AG04450 (cell line): ENCODE data around the gene TRABD. TPM values are rescaled to one million over a fixed set of nuclear protein-coding genes. Genes with fewer than 3 reads are reported as not detected.

Experiments used
- CTCF ChIA-PET: fragments of 300-600, 350-600 bp; formaldehyde crosslinking; extraction: SDS; loops from one replicate; lab custom pipeline; 2022; ENCODE audit warnings: antibody characterized with exemption, inconsistent platforms; lab: Charles Lee
- POLR2A ChIA-PET: fragments of 350-600 bp; formaldehyde crosslinking; extraction: SDS; loops from one replicate; lab custom pipeline; 2021; ENCODE audit warnings: antibody characterized with exemption, inconsistent platforms; lab: Yijun Ruan, JAX
- DNase-seq: peaks from one replicate; pipeline ENCODE4 v3.0.0-alpha.2; 2011; ENCODE audit warnings: low read depth, low spot score
- H3K27ac ChIP-seq: one replicate; pipeline ENCODE4 v1.5.1; 2012; ENCODE audit warnings: low read depth, low read length, control low read depth
- H3K27me3 ChIP-seq: one replicate; pipeline ENCODE4 v1.6.0; 2012; ENCODE audit warnings: low read length; ENCODE audit not compliant: control insufficient read depth, insufficient read depth
- H3K4me3 ChIP-seq: 2 replicates; pipeline ENCODE4 v1.5.1; 2011; ENCODE audit warnings: mild to moderate bottlenecking, low read depth, low read length, control low read depth
- H3K9me3 ChIP-seq: 2 replicates; pipeline ENCODE4 v1.5.1; 2012; ENCODE audit warnings: low read length; ENCODE audit not compliant: control insufficient read depth, insufficient read depth
- polyA plus RNA-seq: library from polyadenylated mRNA; depleted of rRNA; stranded (reverse); fragments of >200 nt; gene quantifications from 2 replicates; pipeline ENCODE4 v1.2.3, GENCODE V29; 2011
- TF ChIP-seq, protein P1 (sequence below): IDR thresholded peaks from 2 replicates; pipeline ENCODE4 v1.5.1; 2011; ENCODE audit warnings: low read depth, low read length, control low read depth, inconsistent platforms

The TRABD gene
- polyA plus RNA-seq, 1 experiment: 8.7 TPM

- TF ChIP-seq, protein P1, sequence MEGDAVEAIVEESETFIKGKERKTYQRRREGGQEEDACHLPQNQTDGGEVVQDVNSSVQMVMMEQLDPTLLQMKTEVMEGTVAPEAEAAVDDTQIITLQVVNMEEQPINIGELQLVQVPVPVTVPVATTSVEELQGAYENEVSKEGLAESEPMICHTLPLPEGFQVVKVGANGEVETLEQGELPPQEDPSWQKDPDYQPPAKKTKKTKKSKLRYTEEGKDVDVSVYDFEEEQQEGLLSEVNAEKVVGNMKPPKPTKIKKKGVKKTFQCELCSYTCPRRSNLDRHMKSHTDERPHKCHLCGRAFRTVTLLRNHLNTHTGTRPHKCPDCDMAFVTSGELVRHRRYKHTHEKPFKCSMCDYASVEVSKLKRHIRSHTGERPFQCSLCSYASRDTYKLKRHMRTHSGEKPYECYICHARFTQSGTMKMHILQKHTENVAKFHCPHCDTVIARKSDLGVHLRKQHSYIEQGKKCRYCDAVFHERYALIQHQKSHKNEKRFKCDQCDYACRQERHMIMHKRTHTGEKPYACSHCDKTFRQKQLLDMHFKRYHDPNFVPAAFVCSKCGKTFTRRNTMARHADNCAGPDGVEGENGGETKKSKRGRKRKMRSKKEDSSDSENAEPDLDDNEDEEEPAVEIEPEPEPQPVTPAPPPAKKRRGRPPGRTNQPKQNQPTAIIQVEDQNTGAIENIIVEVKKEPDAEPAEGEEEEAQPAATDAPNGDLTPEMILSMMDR: no peak
- Histone ChIP-seq H3K9me3 (no peaks in the 10 kb centered on the region; the same call in 1 of the 2 replicates), H3K27me3 (no peaks in the 10 kb centered on the region), H3K27ac (no peak overlapping the region), H3K4me3 (no peak overlapping the region)
- DNase-seq: no peak
- CTCF ChIA-PET: no interaction called here
- POLR2A ChIA-PET: no interaction called here
These were observed 12.9 kb downstream of the TRABD start for GRCh38 chr22:50198624-50199017.

DNA sequence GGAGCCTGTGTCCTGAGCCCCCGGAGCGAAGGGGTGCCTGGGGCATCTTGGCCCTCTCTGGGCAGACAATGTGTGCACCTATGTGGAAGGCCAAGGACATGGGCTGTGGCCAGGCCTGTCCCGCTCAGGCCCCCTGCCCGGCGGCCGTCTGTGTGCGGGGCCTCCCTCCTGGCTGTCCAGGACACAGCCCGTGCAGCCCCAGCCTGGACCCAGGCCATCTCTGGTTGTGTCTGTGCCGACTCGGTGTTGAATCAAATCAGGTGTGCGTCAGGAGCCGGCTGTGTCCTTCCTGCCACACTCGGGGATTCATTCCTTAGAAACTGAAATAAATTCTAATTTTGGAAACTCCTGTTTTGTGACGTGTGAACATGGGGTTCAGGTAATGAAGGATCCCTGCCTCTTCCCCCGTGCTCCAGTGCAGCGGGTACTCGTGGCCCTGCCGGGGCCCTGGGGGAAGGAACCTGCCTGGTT is 13.6 kb downstream of the TRABD start:
- TF ChIP-seq, protein P1: no peak
- H3K27me3 ChIP-seq: no peaks in the 10 kb centered on the region
- DNase-seq: no peak
- CTCF ChIA-PET: no interaction called here
- H3K4me3 ChIP-seq: no peak overlapping the region
- no peaks in the 10 kb centered on the region; the same call in 1 of the 2 replicates for H3K9me3 ChIP-seq
- POLR2A ChIA-PET: no interaction called here
- no peak overlapping the region for H3K27ac ChIP-seq

DNA sequence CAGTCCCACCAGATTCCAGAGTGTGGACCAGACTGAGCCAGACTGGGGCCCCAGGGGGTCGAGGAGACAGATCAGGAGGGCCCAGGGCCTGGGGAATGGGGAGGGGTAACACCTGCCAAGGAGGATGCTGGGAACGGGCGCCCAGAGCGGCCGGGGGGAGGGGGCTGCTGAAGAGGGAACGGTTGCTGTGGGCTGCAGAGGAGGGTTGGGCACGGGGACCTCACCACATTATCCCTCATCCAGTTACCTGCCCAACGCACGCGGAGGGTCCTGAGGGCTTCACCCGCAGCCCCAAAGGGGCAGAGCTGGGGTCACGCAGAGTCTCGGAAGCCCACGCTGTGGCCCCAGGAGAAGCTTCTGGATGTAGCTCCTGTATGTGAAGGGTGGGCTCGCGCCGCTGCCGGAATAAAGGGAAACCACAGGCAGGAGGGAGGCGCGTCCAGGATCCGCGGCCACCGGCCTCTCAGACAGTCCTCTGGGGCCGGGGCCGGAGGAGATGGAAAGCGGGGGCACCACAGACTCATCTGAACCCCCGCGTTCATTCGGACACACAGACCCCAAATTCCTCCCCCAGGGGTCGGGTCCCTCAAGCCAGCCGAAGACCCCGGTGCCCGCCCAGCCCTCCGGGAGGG is 14.2 kb downstream of the TRABD start:
- Histone ChIP-seq H3K27me3 (no peaks in the 10 kb centered on the region), H3K27ac (no peak overlapping the region), H3K4me3 (peak overlapping the region; percentile 66), H3K9me3 (no peaks in the 10 kb centered on the region; the same call in 1 of the 2 replicates)
- ChIA-PET POLR2A (no interaction called here), CTCF (no interaction called here)
- DNase-seq: no peak
- TF ChIP-seq, protein P1: no peak

- DNase-seq: peak; percentile 42
- Histone ChIP-seq H3K27ac (no peak within 1 kb of the TSS), H3K4me3 (peak within 1 kb of the TSS; percentile 72), H3K27me3 (no peaks in the 10 kb centered on the region), H3K9me3 (no peaks in the 10 kb centered on the region; the same call in 1 of the 2 replicates)
- TF ChIP-seq, protein P1: no peak
- ChIA-PET CTCF (no interaction called here), POLR2A (no interaction called here)
These were observed 14.9 kb downstream of the TRABD start, which contains the start of gene SELENOO for GRCh38 chr22:50200461-50201190. SELENOO (plus strand) TSS chr22:50201011; CDS start chr22:50201037, 26 bp downstream.
